ENCODE data around the gene TRPC3.
"Not testable (repeated sequence)": the region's sequence is repeated elsewhere in the genome, so short reads cannot be mapped to it uniquely, and the experiment has no call there.

Gene TRPC3

GRCh38 chr4:121938282-121939092 lies 13.4 kb downstream of the TRPC3 start:
- Histone ChIP-seq H3K4me3 (ENCODE audit: low read length) (no peak overlapping the region), H3K4me1 (ENCODE audit: control insufficient read depth, insufficient read depth, low read length) (no peaks in the 10 kb centered on the region), H3K9ac (ENCODE audit: low read length) (no peak overlapping the region), H3K36me3 (ENCODE audit: control insufficient read depth, insufficient read depth, low read length) (no peaks in the 10 kb centered on the region), H3K27me3 (ENCODE audit: control insufficient read depth, insufficient read depth, low read length) (no peaks in the 10 kb centered on the region), H3K27ac (ENCODE audit: low read depth, low read length) (no peak overlapping the region)

GRCh38 chr4:121936101-121936500 lies 15.8 kb downstream of the TRPC3 start:
- Histone ChIP-seq H3K27ac (ENCODE audit: low read depth, low read length) (no peak overlapping the region), H3K27me3 (ENCODE audit: control insufficient read depth, insufficient read depth, low read length) (no peaks in the 10 kb centered on the region), H3K36me3 (ENCODE audit: control insufficient read depth, insufficient read depth, low read length) (no peaks in the 10 kb centered on the region)

GRCh38 chr4:121934635-121935034 lies 17.2 kb downstream of the TRPC3 start:
- Histone ChIP-seq H3K27me3 (ENCODE audit: control insufficient read depth, insufficient read depth, low read length) (no peaks in the 10 kb centered on the region), H3K4me1 (ENCODE audit: control insufficient read depth, insufficient read depth, low read length) (no peaks in the 10 kb centered on the region), H3K27ac (ENCODE audit: low read depth, low read length) (no peak overlapping the region), H3K36me3 (ENCODE audit: control insufficient read depth, insufficient read depth, low read length) (no peaks in the 10 kb centered on the region), H3K9ac (ENCODE audit: low read length) (no peak overlapping the region), H3K4me3 (ENCODE audit: low read length) (no peak overlapping the region)

More at GRCh38 chr4:121936101-121936500, 15.8 kb downstream of the TRPC3 start:
- Histone ChIP-seq H3K4me3 (ENCODE audit: low read length) (no peak overlapping the region), H3K9ac (ENCODE audit: low read length) (no peak overlapping the region), H3K4me1 (ENCODE audit: control insufficient read depth, insufficient read depth, low read length) (no peaks in the 10 kb centered on the region)

- H3K4me1 ChIP-seq (ENCODE audit: control insufficient read depth, insufficient read depth, low read length): no peaks in the 10 kb centered on the region
- H3K36me3 ChIP-seq (ENCODE audit: control insufficient read depth, insufficient read depth, low read length): no peaks in the 10 kb centered on the region
- H3K27ac ChIP-seq (ENCODE audit: low read depth, low read length): no peak overlapping the region
- H3K4me3 ChIP-seq (ENCODE audit: low read length): no peak overlapping the region
- no peak overlapping the region for H3K9ac ChIP-seq (ENCODE audit: low read length)
- no peaks in the 10 kb centered on the region for H3K27me3 ChIP-seq (ENCODE audit: control insufficient read depth, insufficient read depth, low read length)
Measured at GRCh38 chr4:121932212-121932974, 19.5 kb downstream of the TRPC3 start.

- H3K27ac ChIP-seq (ENCODE audit: low read depth, low read length): no peak overlapping the region
- H3K4me3 ChIP-seq (ENCODE audit: low read length): no peak overlapping the region
- H3K36me3 ChIP-seq (ENCODE audit: control insufficient read depth, insufficient read depth, low read length): no peaks in the 10 kb centered on the region
- H3K27me3 ChIP-seq (ENCODE audit: control insufficient read depth, insufficient read depth, low read length): no peaks in the 10 kb centered on the region
- no peak overlapping the region for H3K9ac ChIP-seq (ENCODE audit: low read length)
- no peaks in the 10 kb centered on the region for H3K4me1 ChIP-seq (ENCODE audit: control insufficient read depth, insufficient read depth, low read length)
Measured at GRCh38 chr4:121930304-121930703, 21.6 kb downstream of the TRPC3 start.

- Histone ChIP-seq H3K4me3 (ENCODE audit: low read length) (no peak overlapping the region), H3K27ac (ENCODE audit: low read depth, low read length) (no peak overlapping the region), H3K36me3 (ENCODE audit: control insufficient read depth, insufficient read depth, low read length) (no peaks in the 10 kb centered on the region), H3K9ac (ENCODE audit: low read length) (no peak overlapping the region), H3K27me3 (ENCODE audit: control insufficient read depth, insufficient read depth, low read length) (no peaks in the 10 kb centered on the region), H3K4me1 (ENCODE audit: control insufficient read depth, insufficient read depth, low read length) (no peaks in the 10 kb centered on the region)
Measured at GRCh38 chr4:121927948-121928347, 23.9 kb downstream of the TRPC3 start.

GRCh38 chr4:121926490-121926889 lies 25.4 kb downstream of the TRPC3 start:
- not testable (repeated sequence) for H3K4me3 ChIP-seq (ENCODE audit: low read length); H3K27me3 ChIP-seq (ENCODE audit: control insufficient read depth, insufficient read depth, low read length); H3K27ac ChIP-seq (ENCODE audit: low read depth, low read length); H3K4me1 ChIP-seq (ENCODE audit: control insufficient read depth, insufficient read depth, low read length); H3K9ac ChIP-seq (ENCODE audit: low read length); H3K36me3 ChIP-seq (ENCODE audit: control insufficient read depth, insufficient read depth, low read length)

GRCh38 chr4:121923306-121923705 lies 28.6 kb downstream of the TRPC3 start:
- Histone ChIP-seq H3K9ac (ENCODE audit: low read length) (no peak overlapping the region), H3K27me3 (ENCODE audit: control insufficient read depth, insufficient read depth, low read length) (no peaks in the 10 kb centered on the region), H3K27ac (ENCODE audit: low read depth, low read length) (no peak overlapping the region), H3K4me1 (ENCODE audit: control insufficient read depth, insufficient read depth, low read length) (no peaks in the 10 kb centered on the region), H3K4me3 (ENCODE audit: low read length) (no peak overlapping the region), H3K36me3 (ENCODE audit: control insufficient read depth, insufficient read depth, low read length) (no peaks in the 10 kb centered on the region)

- Histone ChIP-seq H3K4me1 (ENCODE audit: control insufficient read depth, insufficient read depth, low read length) (no peaks in the 10 kb centered on the region), H3K27ac (ENCODE audit: low read depth, low read length) (no peak overlapping the region), H3K27me3 (ENCODE audit: control insufficient read depth, insufficient read depth, low read length) (no peaks in the 10 kb centered on the region), H3K4me3 (ENCODE audit: low read length) (no peak overlapping the region), H3K36me3 (ENCODE audit: control insufficient read depth, insufficient read depth, low read length) (no peaks in the 10 kb centered on the region), H3K9ac (ENCODE audit: low read length) (no peak overlapping the region)
Measured at GRCh38 chr4:121913667-121914066, 38.2 kb downstream of the TRPC3 start.

- Histone ChIP-seq H3K9ac (ENCODE audit: low read length) (no peak overlapping the region), H3K27me3 (ENCODE audit: control insufficient read depth, insufficient read depth, low read length) (no peaks in the 10 kb centered on the region), H3K27ac (ENCODE audit: low read depth, low read length) (no peak overlapping the region)
Measured at GRCh38 chr4:121908346-121908745, 43.5 kb downstream of the TRPC3 start.

GRCh38 chr4:121900132-121900983 lies 51.5 kb downstream of the TRPC3 start:
- no peak overlapping the region for H3K27ac ChIP-seq (ENCODE audit: low read depth, low read length)
- H3K9ac ChIP-seq (ENCODE audit: low read length): no peak overlapping the region
- H3K36me3 ChIP-seq (ENCODE audit: control insufficient read depth, insufficient read depth, low read length): no peaks in the 10 kb centered on the region
- no peak overlapping the region for H3K4me3 ChIP-seq (ENCODE audit: low read length)
- H3K4me1 ChIP-seq (ENCODE audit: control insufficient read depth, insufficient read depth, low read length): no peaks in the 10 kb centered on the region
- no peaks in the 10 kb centered on the region for H3K27me3 ChIP-seq (ENCODE audit: control insufficient read depth, insufficient read depth, low read length)

More at GRCh38 chr4:121908346-121908745, 43.5 kb downstream of the TRPC3 start:
- Histone ChIP-seq H3K4me1 (ENCODE audit: control insufficient read depth, insufficient read depth, low read length) (no peaks in the 10 kb centered on the region), H3K36me3 (ENCODE audit: control insufficient read depth, insufficient read depth, low read length) (no peaks in the 10 kb centered on the region), H3K4me3 (ENCODE audit: low read length) (no peak overlapping the region)

GRCh38 chr4:121898150-121898549 lies 53.7 kb downstream of the TRPC3 start:
- no peak overlapping the region for H3K9ac ChIP-seq (ENCODE audit: low read length)
- no peaks in the 10 kb centered on the region for H3K36me3 ChIP-seq (ENCODE audit: control insufficient read depth, insufficient read depth, low read length)
- H3K27ac ChIP-seq (ENCODE audit: low read depth, low read length): no peak overlapping the region
- H3K4me1 ChIP-seq (ENCODE audit: control insufficient read depth, insufficient read depth, low read length): no peaks in the 10 kb centered on the region
- no peaks in the 10 kb centered on the region for H3K27me3 ChIP-seq (ENCODE audit: control insufficient read depth, insufficient read depth, low read length)
- H3K4me3 ChIP-seq (ENCODE audit: low read length): no peak overlapping the region
